Pancreas (tissue), 10 donors: ENCODE data around the gene MYO15B. TPM values are rescaled to one million over a fixed set of nuclear protein-coding genes. Genes with fewer than 3 reads are reported as not detected.
A peak's percentile ranks its signal among the peaks of the same experiment; 100 is the strongest.

ENCODE experiments used
- ATAC-seq, 4 donors: fragments of 200-7000 bp; cut with Tn5 transposase; one replicate each; pipeline versions ENCODE4 v1.8.0 to v1.9.1; 2020; ENCODE audit warnings: mild to moderate bottlenecking in 4 of 4, moderate library complexity in 4 of 4
- DNase-seq, 6 donors: peaks; one replicate each; pipeline ENCODE4 v3.0.0-alpha.2; 2020
- FAIRE-seq: peaks from 2 replicates; lab custom pipeline; 2012; peaks lifted over from hg19 to GRCh38; lab: Jason Lieb, UNC
- H3K27ac ChIP-seq, 4 donors: fragments of 200-600 bp; sonication (generic); 1 replicate in 3 of 4; 2 replicates in 1 of 4; pipeline versions ENCODE4 v1.5.0 to v1.8.0; 2020
- H3K27me3 ChIP-seq, 4 donors: fragments of 200-600 bp; one replicate each; pipeline ENCODE4 v1.8.0; 2021
- H3K36me3 ChIP-seq, 3 donors: fragments of 200-600 bp; sonication (generic) in 1 of 3; one replicate each; pipeline versions ENCODE4 v1.5.0 to v1.8.0; 2020 to 2021
- H3K4me1 ChIP-seq, 3 donors: fragments of 200-600 bp; one replicate each; pipeline ENCODE4 v1.8.0; 2021
- H3K4me3 ChIP-seq, 4 donors: fragments of 200-600 bp; sonication (generic) in 2 of 4; one replicate each; pipeline versions ENCODE4 v1.5.0 to v1.8.0; 2020 to 2021
- H3K9me3 ChIP-seq, 4 donors: fragments of 200-600 bp; one replicate each; pipeline ENCODE4 v1.8.0; 2021
- CTCF ChIP-seq, 4 donors: fragments of 200-600 bp; sonication (generic) in 3 of 4; IDR thresholded peaks; one replicate each; pipeline versions ENCODE4 v1.5.0 to v1.8.0; 2021; ENCODE audit warnings: antibody characterized with exemption in 4 of 4
- WGBS, 2 donors: extraction: QIAGEN DNeasy Blood & Tissue Kit; methylation state at CpG; one replicate each; pipeline ENCODE4 v1.1.7; 2013; 5-methylcytosine and 5-hydroxymethylcytosine counted together
- intact Hi-C, 3 donors: fragments of 100-400 bp; cut with DNase I; formaldehyde crosslinking; loops; one replicate each; pipeline versions ENCODE4 v1.11.1 to v1.14.2; 2022
- polyA plus RNA-seq, 2 donors: library from polyadenylated mRNA; stranded (reverse); fragments of 200-250 nt; gene quantifications; one replicate each; pipeline ENCODE4 v1.2.3, GENCODE V29; 2013
- total RNA-seq, 6 donors: library from RNA; stranded (reverse); fragmentation: NEBNext Ultra II Directional in 4 of 6; extraction: Animal tissue kit (Norgen Biotek cat#: 25700) in 4 of 6; gene quantifications; one replicate each; pipeline versions ENCODE4 v1.2.1 to v1.2.4, GENCODE V29; 2021 to 2023
- donor health status: healthy with polysubstance abuse.
- donor health status: DM: no; HTN: no; CAD: no; lungs with moderate emphysema.
- donor health status: DM: no; HTN: no; CAD: no.
- donor health status: control.
- donor health status: control.
- donor health status: Bipolar disorder and iron deficiency.
- donor health status: DM: yes; HTN: yes; CAD: no.
- donor health status: DM: no; HTN: no; CAD: no.
- donor health status: DM: no; HTN: no; CAD: no.
- donor health status: DM: yes; HTN: yes; CAD: no.

Gene MYO15B
- total and polyA plus RNA-seq, 8 donors, result 25.9 to 325 (median 47.1) TPM

GRCh38 chr17:75628425-75628824 lies 40.8 kb downstream of the MYO15B start:
- peaks cover 4% of the 10 kb centered on the region in 3 donors for H3K4me1 ChIP-seq
- no peak overlapping the region for H3K4me3 ChIP-seq
- no peaks in the 10 kb centered on the region for H3K9me3 ChIP-seq
- no peak for FAIRE-seq
- no peaks in the 10 kb centered on the region for H3K27me3 ChIP-seq
- H3K36me3 ChIP-seq, result no peaks in the 10 kb centered on the region
- peak in 1 of 6 donors; percentile 64 for DNase-seq
- intact Hi-C loops, result loop anchor here in 1 of 3 donors (5.0 kb wide), 1 partner anchor 124 kb away; no protein-coding TSS in a partner anchor
- ATAC-seq, result no peak
- TF ChIP-seq CTCF (IDR thresholded peaks at IDR 0.05), result no peak
- WGBS, 2 donors, result 86 to 88% methylated on average over 6 of the region's 6 CpGs
- H3K27ac ChIP-seq, result no peak overlapping the region

GRCh38 chr17:75629157-75629556 lies 41.6 kb downstream of the MYO15B start:
- Histone ChIP-seq H3K27me3 (no peaks in the 10 kb centered on the region), H3K4me3 (no peak overlapping the region), H3K27ac (no peak overlapping the region), H3K36me3 (no peaks in the 10 kb centered on the region), H3K9me3 (no peaks in the 10 kb centered on the region), H3K4me1 (peaks cover 9 to 11% (median 11%) of the 10 kb centered on the region in 3 donors)
- intact Hi-C loops, result loop anchor here in 1 of 3 donors (5.0 kb wide), 1 partner anchor 123 kb away; no protein-coding TSS in a partner anchor
- ATAC-seq (no peak), FAIRE-seq (no peak), DNase-seq (peak in 1 of 6 donors; percentile 67)
- TF ChIP-seq CTCF (IDR thresholded peaks at IDR 0.05), result no peak
- 81 to 83% methylated on average over 14 of the region's 14 CpGs for whole genome bisulfite sequencing, 2 donors

GRCh38 chr17:75630071-75630917 lies 42.7 kb downstream of the MYO15B start:
- no peak for FAIRE-seq
- Histone ChIP-seq H3K4me1 (peaks cover 13 to 14% (median 14%) of the 10 kb centered on the region in 3 donors), H3K27ac (no peak overlapping the region), H3K9me3 (no peaks in the 10 kb centered on the region), H3K4me3 (no peak overlapping the region), H3K27me3 (no peaks in the 10 kb centered on the region), H3K36me3 (no peaks in the 10 kb centered on the region)
- no peak for ATAC-seq
- no peak for TF ChIP-seq CTCF (IDR thresholded peaks at IDR 0.05)
- intact Hi-C loops, result loop anchor here in 1 of 3 donors (5.0 kb wide), 1 partner anchor 117 kb away; no protein-coding TSS in a partner anchor
- DNase-seq, result peak in 2 of 6 donors; percentile 24 to 65
- WGBS, 2 donors, result 84 to 89% methylated on average over 25 to 26 of the region's 26 CpGs

GRCh38 chr17:75631353-75631752 lies 43.8 kb downstream of the MYO15B start:
- FAIRE-seq (no peak), DNase-seq (peak in 3 of 6 donors; percentile 50 to 72 (median 60)), ATAC-seq (no peak)
- Histone ChIP-seq H3K27ac (no peak overlapping the region), H3K9me3 (no peaks in the 10 kb centered on the region), H3K4me3 (no peak overlapping the region), H3K36me3 (no peaks in the 10 kb centered on the region), H3K4me1 (peaks cover 13 to 14% (median 14%) of the 10 kb centered on the region in 3 donors), H3K27me3 (no peaks in the 10 kb centered on the region)
- intact Hi-C loops, result loop anchor here in 1 of 3 donors (5.0 kb wide), 1 partner anchor 116 kb away; no protein-coding TSS in a partner anchor
- 89 to 92% methylated on average over 27 of the region's 27 CpGs for WGBS, 2 donors
- TF ChIP-seq CTCF (IDR thresholded peaks at IDR 0.05), result no peak
